Amniotic epithelial cell (primary cell): ENCODE measurements around the gene TMEM114.

ENCODE experiments used
- DNase-seq: peaks from one replicate; pipeline ENCODE4 v3.0.0-alpha.2; 2010; ENCODE audit warnings: low read depth

TMEM114 gene

DNA sequence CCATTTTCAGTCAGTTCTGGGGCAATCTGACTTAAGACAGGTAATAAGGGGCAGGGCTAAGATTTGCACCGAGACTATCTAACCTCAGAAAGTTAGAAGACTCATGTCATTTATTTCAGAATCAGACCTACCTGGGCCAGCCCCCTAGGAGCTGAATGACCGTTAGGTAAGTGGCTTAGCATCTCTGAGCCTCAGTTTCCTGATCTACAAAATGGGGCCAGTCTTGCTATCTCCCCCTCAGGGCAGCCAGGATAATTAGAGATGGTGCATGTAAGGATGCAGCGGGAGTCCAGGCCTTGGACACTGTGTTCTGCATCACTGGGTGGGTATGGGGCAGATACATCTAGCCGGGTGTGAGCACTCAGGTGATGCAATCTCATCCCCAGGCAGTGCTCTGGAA, 20.8 kb upstream of the TMEM114 start:
- DNase-seq, result no peak

DNA sequence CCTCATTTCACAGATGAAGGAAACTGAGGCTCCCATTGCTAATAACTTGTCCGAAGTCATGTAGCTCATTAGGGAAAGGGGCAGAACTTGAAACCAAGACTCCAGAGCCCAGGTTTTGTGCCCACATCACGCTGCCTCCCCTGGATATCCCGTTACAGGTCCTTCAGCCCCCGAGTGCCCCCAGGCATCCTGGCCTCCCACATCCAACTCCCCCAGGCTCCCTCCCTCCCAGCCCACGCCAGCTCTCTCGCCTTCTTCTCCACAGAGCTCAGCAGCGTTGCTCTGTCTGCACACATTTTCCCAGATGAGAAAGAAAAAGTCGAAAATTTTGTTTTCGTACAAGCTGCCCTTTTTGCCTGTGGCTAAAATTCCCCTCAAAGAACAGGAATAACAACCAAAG, 16.9 kb upstream of the TMEM114 start:
- DNase-seq, result no peak

DNA sequence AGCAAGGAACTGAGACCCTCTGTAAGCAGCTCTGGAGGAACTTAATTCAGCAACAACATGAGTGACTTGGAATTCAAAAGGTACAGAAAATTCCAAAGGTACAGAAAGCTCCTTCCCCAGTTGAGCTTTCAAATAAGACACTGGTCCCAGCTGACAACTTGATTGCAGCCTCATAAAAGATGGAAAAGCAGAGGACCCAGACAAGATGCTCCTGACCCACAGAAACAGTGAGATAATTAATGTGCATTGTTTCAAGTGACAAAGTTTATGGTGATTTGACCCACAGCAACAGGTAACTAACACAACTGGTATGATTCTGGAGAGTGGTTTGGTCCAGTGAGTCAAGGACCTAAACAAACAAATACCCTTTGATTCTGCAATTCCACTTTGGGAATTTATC, 15.2 kb upstream of the TMEM114 start:
- DNase-seq, result no peak

DNA sequence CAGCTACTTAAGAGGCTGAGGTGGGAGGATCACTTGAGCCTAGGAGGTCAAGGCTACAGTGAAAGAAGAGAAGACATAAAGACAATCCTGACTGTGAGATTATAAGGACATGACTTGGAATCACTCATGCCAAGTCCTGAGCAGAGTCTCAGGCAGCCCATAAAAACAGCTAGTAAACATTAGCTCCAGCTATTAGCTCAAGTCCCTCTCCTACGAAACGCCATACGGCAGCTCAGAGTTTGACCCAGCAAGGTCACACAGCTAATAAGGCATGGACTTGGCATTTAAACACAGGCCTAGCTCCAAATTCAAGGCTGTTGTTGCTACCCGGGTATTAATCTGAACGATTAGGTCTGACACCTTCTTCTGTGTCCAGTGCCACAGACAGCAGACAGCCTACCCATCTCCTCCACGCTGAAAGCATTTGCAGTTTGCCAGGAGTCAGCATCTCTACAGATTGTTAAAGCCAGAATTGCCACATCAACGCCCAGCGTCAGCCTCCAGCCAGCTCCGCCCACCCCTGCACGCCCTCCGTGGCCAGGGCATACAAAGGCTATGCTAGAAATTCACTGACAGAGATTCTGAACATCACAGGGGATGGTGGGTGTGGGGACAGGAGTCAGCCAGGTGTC, 9.9 kb upstream of the TMEM114 start:
- DNase-seq, result no peak

DNA sequence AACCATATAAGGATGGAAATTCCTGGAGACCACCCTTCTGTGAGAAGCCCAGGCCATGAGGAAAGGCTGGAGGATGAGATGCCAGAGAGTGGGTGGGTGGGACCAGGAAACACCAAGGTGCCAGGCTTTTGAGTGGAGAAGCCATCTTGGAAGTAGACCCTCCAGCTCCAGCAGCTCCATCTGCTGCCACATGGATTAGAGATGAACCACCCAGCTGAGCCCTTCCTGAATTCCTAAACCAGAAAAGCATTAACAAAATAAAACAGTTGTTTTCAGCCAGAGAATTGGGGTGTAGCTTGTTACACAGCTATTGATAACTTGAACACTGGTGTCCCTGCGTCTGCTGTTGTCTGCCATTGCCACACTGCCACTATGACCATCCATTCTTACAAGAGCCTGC, 6.3 kb upstream of the TMEM114 start:
- no peak for DNase-seq

DNA sequence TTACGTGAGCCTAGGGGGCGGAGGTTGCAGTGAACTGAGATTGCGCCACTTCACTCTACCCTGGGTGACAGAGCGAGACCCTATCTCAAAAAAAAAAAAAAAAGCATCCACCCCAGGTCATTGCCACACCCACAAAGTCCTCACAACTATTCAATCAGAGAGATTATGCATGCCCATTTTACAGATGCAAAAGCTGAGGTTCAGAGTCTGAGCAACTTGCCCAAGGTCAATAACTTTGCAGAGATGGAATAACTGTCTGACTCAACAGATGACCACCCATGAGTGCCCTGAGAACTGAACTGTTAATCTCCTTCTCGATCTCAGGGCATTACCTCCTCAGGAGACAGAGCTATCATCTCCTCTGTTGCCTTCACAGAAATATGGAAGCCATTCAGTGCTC, 5.5 kb upstream of the TMEM114 start:
- no peak for DNase-seq

DNA sequence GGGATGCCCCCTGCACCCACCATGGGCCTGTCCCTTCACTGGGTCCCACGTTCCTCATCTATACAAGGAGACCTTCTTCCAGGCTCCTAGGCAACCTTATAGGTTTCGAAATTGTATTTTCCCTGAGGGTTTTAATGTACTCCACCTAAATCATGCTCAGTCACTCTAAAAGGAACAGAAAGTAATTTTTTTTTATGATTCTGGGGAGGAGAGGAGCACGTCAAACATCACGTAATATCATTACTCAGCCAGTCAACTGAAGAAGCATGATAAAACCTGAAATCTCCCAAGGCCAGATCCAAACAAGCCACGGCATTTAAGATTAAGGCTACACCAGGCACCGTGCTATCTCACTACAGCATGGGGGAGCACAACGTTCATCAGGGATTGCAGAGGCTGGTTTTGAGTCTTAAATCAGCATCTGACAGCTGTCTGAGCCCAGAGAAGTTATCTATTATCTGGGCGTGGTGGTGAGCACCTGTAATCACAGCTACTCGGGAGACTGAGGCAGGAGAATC, 3.9 kb upstream of the TMEM114 start:
- DNase-seq, result peak; percentile 57

DNA sequence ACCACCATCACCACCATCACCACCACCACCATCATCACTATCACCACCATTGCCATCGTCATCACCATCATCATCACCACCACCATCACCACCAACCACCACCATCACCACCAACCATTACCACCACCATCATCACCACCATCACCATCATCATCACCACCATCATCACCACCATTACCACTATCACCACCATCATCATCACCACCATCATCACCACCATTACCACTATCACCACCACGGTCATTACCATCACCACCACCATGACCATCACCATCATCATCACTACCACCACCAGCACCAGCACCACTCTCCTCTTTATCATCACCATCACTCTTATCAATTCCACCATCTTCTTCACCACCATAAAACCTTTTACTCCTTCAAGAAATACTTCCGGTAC, 1.1 kb upstream of the TMEM114 start:
- no peak for DNase-seq

DNA sequence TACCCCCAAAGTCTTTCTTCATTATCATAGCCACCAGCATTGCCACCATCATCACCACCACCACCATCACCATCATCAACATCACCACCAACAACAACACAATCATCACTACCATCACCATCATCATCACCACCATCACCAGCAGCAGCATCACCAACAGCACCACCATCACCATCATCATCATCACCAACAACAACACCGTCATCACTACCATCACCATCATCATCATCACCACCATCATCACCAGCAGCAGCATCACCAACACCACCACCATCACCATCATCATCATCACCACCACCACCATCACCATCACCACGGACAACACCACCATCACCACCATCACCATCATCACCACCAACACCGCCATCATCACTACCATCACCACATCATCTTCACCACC, 500 bp upstream of the TMEM114 start:
- DNase-seq, result no peak

DNA sequence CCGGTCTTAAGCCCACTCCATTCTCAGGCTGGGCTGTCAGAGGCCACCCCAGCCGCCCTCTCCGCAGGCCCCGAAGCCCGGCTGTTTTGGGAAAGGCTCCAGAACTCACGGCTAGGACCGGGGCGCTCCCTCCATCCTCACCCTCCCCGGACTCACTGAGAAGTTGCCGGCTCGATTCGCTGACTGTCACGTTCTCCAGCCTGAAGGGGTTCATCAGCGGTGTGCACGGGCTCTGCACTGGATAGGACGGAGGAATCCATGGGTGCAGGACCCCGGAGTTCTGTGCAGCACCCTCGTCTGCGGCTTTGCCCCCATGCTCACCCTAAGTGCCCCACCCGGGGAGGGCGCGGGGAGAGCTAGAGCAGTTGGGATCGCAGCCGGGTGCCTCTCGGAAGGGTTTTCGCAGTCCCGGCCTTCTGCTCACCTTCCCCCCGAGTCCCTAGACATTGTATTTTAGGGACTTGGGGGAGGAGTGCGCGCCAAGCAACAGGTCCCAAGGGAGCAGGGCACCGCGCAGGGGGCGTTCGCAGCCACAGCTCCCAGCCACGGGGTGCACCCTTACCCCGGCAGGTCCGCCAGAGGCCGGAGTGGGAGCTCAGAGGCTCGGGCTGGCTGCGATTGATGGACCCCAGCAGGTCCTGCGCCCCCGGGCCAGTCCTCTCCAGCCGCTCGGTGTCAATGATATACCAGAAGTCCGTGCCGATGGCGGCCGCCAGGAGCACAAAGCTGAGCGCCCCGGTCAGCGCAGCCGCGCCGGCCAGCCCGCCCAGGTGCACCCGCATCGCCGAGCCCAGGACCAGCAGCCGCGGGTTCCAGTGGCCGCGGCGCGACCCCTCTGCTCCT, 1.0 kb downstream of the TMEM114 start:
- DNase-seq, result no peak

DNA sequence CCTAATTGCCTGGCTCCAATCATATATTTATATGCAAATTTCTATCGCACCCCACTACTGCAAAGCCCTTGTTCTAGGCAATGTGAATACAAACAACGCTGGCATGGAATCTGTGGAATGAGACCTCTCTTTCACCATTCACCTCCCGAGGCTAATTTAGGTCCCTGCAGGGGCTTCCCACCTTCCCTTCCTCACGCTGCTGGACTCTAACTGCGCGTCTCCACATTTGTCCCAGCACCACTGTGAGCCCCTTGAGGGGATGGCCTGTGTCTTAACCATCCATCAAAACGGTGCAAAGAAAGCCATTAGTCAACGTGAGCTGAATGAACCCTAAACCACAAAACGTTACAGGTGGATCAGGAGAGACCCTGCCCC, 1.6 kb downstream of the TMEM114 start:
- no peak for DNase-seq

DNA sequence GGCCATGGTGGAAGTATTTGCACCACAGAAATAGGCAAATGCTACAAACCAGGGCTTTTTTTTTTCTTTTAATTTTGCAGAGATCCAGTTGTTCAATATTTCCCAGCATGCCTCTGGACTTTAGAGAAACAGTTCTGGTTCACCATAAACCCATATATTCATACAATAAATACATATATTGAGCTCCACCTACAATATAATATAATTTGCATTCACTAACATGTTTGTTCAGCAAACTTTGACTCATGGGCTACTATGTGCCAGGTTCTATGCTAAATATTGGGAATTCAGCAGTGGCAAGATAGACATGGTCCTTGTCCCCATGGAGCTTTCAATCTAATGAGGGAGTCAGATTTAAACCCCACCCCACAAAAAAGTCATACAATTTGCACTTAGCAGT, 3.2 kb downstream of the TMEM114 start:
- DNase-seq, result no peak

DNA sequence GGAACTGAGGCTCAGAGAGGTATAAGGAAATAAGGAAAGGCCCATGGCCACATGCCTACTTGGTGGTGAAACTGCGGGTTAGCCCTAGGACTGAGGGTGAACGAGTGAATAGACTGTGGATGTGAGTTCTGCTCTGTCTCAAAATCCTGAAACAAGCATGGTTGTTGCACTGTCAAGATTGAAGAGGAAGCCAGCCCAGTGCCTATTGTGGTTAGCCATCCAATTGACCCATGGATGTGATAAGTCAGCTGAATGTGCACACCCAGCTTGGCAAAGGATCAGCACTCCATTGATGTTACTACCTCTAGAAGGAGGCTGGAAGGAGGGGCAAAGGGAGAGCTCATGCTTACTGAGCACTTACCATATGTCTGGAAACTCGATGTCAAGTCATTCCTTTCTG, 4.5 kb downstream of the TMEM114 start:
- DNase-seq, result no peak

DNA sequence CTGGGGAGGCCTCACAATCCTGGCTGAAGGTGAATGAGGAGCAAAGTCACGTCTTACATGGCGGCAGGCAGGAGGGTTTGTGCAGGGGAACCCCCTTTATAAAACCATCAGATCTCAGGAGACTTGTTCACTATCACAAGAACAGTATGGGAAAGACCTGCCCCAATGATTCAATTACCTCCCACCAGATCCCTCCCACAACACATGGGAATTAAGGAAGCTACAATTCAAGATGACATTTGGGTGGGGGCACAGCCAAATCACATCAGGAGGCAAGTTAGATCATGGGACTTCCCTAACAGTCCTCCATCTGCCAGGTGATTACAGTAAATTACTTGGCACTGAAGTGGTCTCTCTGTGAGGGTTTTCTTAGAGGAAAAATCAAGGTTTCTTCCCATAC, 5.3 kb downstream of the TMEM114 start:
- no peak for DNase-seq

DNA sequence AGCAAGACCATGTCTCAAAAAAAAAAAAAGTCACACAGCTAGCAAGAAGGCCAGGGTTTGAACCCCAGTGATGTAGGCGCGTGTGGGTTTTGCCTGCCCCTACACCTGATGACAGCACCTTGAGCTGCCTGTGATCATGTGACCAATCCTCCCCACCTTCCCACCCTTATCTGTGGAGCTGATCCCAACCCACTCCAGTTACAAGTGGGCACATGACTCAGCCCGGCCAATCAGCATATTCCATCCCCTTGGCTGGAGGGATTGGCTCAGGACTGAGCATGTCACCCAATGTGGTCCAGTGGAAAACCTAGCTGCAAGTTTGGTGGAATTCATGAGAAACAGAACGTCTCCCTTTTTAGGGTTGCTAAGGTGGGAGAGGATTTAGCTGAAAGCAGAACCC, 6.6 kb downstream of the TMEM114 start:
- DNase-seq, result no peak

DNA sequence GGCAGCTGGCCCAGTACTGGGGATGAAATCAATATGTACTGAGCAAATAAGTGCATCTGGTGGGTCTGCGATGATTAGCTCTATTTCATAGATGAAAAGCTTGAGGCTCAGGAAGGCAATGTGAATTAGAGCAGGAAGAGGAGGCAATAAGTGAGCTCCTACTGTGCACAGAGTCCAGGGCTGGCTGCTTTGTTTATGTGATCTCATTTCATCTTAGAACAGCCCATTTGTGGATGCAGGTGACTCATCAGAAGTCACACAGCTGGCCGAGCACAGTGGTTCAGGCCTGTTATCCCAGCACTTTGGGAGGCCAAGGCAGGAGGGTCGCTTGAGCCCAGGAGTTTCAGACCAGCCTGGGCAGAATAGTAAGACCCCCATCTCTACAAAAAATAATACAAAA, 7.1 kb downstream of the TMEM114 start:
- DNase-seq, result no peak

DNA sequence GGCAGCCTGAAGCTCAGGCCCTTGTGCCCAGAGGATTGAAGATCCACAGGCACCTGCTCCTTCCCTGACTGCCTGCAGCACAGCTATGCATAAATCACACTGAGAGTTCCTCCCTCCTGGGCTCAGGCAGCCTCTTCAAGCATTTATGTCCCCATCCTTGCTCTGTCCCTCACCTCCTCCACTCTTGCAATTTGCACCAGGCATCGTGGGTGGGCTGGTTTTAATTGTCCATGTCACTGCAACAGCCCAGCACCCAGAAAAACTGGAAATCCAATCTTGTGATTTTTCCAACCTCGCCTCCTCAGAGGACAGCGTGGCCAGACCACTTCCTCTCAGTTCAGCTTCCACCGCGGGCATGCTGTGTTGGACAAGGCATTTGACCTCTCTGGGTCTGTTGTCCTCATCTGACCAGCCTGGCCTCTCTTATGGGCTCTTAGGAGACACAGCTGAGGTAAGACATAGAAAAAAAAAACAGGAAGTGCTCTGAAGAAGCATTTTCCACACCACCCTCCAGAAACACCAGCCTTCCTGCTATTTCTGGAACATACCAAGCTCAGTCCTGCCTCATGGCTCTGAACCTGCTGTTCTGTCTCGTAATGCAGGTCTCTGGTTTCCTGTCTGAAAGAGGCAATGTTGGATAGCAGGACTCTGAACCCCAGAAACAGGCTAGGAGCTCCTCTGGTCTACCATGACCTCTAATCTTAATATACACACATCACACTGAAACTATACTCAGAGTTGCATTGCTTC, 8.3 kb downstream of the TMEM114 start:
- no peak for DNase-seq

DNA sequence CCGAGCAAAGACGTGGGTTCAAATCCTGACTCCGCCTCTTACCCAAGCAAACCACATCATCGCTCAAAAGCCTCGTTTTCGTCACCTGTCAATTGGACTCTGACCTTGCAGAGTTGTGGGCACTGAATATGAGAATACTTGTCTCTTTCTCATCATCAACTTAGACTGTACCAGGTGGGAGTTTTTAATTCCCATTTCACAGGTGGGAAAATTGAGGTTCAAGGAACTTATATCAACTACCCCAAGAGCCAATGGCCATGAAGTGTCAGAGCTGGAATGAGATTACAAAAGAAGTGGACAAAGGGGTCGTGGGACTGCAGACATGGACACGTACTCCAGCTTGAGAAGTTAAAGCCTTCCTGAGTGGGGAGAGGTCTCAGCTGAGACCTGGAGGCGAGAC, 10.8 kb downstream of the TMEM114 start:
- DNase-seq, result no peak

DNA sequence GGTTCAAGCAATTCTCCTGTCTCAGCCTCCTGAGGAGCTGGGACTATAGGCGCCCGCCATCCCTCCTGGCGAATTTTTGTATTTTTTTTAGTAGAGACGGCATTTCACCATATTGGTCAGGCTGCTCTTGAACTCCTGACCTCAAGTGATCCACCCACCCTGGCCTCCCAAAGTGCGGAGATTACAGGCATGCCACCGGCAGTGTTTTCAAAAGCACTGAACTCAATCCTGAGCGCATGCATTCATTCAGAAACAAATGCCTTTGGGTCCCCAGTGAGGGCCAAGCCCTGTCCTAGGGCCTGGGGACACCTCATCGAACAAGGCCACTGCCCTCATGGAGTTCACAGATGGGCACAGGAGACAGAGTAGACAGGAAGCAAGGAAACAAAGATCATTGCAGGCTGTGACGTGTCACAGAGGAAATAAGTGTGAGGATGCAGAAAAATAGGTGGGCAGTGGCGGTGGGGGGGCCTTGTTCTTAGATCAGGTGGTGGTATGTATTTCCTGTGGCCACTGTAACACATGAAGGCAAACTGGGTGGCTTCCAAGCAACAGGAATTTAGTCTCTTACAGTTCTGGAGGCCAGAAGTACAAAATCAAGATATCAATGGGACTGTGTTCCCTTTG, 12.5 kb downstream of the TMEM114 start:
- no peak for DNase-seq

DNA sequence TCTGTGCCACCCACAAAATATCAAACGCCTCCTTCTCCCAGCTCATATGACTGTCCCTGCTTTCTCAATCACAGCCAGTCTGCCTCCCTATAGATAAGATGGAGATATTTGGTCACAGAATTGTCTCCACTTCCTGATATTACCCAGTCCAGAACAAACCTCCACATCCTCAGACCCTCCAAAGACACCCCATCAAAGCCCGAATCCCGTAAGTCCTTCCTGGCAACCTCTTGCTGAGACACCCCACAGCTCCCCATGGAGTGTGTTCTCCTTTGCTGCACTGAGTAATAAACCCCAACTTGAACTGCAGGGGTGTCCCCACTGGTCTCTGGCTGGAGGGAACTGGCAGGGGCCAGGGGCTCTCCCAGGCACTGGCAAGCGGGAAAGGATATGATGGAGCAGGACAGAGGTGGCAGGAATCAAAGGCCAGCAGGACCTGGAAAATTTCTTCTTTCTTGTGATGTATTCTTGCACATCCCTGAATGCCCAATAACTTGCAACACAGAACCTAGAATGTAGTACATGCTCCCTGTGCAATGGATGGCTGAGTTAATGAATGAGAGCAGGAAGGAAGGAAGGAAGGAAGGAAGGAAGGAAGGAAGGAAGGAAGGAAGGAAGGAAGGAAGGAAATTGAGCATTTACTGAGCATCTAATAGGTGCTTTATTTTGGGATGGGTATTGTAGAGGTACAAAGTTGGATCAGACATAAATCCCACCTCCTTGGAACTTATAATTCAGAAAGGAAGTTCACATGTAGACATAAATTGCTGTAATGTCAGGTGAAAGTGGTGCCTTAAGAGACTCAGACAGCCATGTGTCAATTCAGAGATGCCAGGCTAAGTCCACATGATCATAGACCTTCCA, 13.9 kb downstream of the TMEM114 start:
- DNase-seq, result no peak

DNA sequence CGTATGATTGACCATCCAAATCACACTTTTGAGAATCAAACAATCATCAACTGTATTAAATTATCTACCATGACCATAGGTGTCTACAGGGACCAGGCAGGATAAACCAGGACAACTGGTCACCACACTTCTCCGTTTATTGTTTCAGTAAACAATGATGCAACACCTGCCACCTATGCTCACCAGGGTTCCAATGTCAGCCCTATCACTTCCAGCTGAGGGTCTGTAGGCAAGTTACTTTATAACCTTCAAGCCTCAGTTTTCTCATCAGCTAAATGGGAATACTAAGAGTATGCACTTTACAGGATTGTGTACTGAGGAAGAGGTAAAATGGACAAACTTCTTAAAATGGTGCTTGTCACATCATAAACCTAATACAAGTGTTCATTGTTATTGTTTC, 14.9 kb downstream of the TMEM114 start:
- no peak for DNase-seq
